A673 (cell line): ENCODE measurements around the gene CDH18. TPM values are rescaled to one million over a fixed set of nuclear protein-coding genes. Genes with fewer than 3 reads are reported as not detected.

Experiments
- BruUV-seq: library from RNA; stranded (reverse); fragments of 400-500 nt; replicated peaks from 2 replicates; lab custom pipeline; 2021; lab: Mats Ljungman, UMichigan
- CTCF ChIA-PET: fragments of 300-600 bp; sonication (Branson Sonifier 250); formaldehyde crosslinking; loops from one replicate; lab custom pipeline; 2022; ENCODE audit warnings: antibody characterized with exemption; lab: Charles Lee
- POLR2A ChIA-PET: fragments of 300-600 bp; sonication (Branson Sonifier 250); formaldehyde crosslinking; loops from one replicate; lab custom pipeline; 2022; ENCODE audit warnings: antibody characterized with exemption; ENCODE audit not compliant: low non-redundant PET; lab: Charles Lee
- DNase-seq: peaks from one replicate; pipeline ENCODE4 v3.0.0-alpha.2; 2015; ENCODE audit warnings: low spot score
- H3K27ac ChIP-seq: fragments of 200-600 bp; sonication (generic); 2 replicates; pipeline ENCODE4 v1.5.1; 2016; ENCODE audit warnings: mixed run types, low read depth, mild to moderate bottlenecking, mixed read lengths, antibody characterized with exemption, low read length; ENCODE audit not compliant: poor library complexity, severe bottlenecking
- H3K27me3 ChIP-seq: fragments of 200-600 bp; sonication (generic); replicated peaks from 2 replicates; pipeline ENCODE4 v1.6.1; 2017; ENCODE audit warnings: mixed run types, low read depth, mild to moderate bottlenecking, mixed read lengths, antibody characterized with exemption, low read length; ENCODE audit not compliant: insufficient read depth, poor library complexity
- H3K36me3 ChIP-seq: fragments of 200-600 bp; sonication (generic); 2 replicates; pipeline ENCODE4 v1.6.1; 2016; ENCODE audit warnings: mixed run types, mild to moderate bottlenecking, mixed read lengths, antibody characterized with exemption, low read length; ENCODE audit not compliant: insufficient read depth, poor library complexity, severe bottlenecking
- H3K4me1 ChIP-seq: fragments of 200-600 bp; sonication (generic); 2 replicates; pipeline ENCODE4 v1.6.1; 2017; ENCODE audit warnings: mixed run types, mild to moderate bottlenecking, mixed read lengths, antibody characterized with exemption, low read length; ENCODE audit not compliant: insufficient read depth, poor library complexity, severe bottlenecking
- H3K4me3 ChIP-seq: fragments of 200-600 bp; sonication (generic); 2 replicates; pipeline ENCODE4 v1.5.1; 2016; ENCODE audit warnings: low read depth, mixed run types, mild to moderate bottlenecking, mixed read lengths, low read length; ENCODE audit not compliant: poor library complexity, severe bottlenecking
- H3K9me3 ChIP-seq: fragments of 200-600 bp; sonication (generic); 2 replicates; pipeline ENCODE4 v1.6.1; 2016; ENCODE audit warnings: mixed run types, low read depth, mild to moderate bottlenecking, mixed read lengths, antibody characterized with exemption, low read length; ENCODE audit not compliant: poor library complexity, severe bottlenecking
- EZH2 ChIP-seq: fragments of 200-600 bp; sonication (generic); IDR thresholded peaks from 2 replicates; pipeline ENCODE4 v1.6.1; 2017; ENCODE audit warnings: borderline replicate concordance, low read depth, mild to moderate bottlenecking, mixed read lengths, antibody characterized with exemption, low read length; ENCODE audit not compliant: poor library complexity, severe bottlenecking
- intact Hi-C: fragments of 100-400 bp; cut with micrococcal nuclease; formaldehyde crosslinking; loops from one replicate; pipeline ENCODE4 v1.10.0; 2022; ENCODE audit not compliant: unreplicated experiment
- total RNA-seq: library from RNA; stranded (reverse); gene quantifications from 2 replicates; pipeline ENCODE4 v1.2.3, GENCODE V29; 2021
- TF ChIP-seq, protein P1 (sequence below): fragments of 300-800, 200-600 bp; sonication (generic); conservative IDR thresholded peaks from 2 replicates; pipeline ENCODE4 v1.5.1; 2017; ENCODE audit warnings: low read depth, mild to moderate bottlenecking, antibody characterized with exemption, low read length, moderate library complexity, mixed read lengths

The CDH18 gene
- total RNA-seq, 1 experiment from 2014 or later, result not detected

DNA sequence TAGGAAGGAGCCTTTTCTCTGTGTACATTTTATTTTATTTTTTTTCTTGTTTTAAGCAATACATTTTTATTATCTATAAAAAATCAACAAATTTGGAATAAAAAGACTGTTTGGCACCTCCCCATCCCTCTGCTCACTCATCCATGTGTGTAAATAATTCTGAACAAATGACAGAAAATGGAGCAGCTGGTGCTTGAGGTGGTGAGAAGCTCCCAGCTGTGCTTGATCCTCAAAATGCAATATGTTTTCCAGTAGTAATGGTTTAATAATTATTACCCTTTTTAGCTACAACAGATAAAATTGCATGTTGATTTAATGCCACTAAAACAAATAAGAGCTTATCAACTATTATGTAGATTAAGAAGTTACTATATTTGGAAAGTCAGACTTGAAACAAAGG lies 132.5 kb downstream of the CDH18 start:
- intact Hi-C loops, result no loop called here
- Histone ChIP-seq H3K4me1 (no peaks in the 10 kb centered on the region), H3K4me3 (no peak overlapping the region), H3K9me3 (no peaks in the 10 kb centered on the region), H3K27me3 (no peaks in the 10 kb centered on the region), H3K36me3 (no peaks in the 10 kb centered on the region), H3K27ac (no peak overlapping the region)
- no peak for DNase-seq
- no peak for TF ChIP-seq EZH2
- TF ChIP-seq, protein P1, sequence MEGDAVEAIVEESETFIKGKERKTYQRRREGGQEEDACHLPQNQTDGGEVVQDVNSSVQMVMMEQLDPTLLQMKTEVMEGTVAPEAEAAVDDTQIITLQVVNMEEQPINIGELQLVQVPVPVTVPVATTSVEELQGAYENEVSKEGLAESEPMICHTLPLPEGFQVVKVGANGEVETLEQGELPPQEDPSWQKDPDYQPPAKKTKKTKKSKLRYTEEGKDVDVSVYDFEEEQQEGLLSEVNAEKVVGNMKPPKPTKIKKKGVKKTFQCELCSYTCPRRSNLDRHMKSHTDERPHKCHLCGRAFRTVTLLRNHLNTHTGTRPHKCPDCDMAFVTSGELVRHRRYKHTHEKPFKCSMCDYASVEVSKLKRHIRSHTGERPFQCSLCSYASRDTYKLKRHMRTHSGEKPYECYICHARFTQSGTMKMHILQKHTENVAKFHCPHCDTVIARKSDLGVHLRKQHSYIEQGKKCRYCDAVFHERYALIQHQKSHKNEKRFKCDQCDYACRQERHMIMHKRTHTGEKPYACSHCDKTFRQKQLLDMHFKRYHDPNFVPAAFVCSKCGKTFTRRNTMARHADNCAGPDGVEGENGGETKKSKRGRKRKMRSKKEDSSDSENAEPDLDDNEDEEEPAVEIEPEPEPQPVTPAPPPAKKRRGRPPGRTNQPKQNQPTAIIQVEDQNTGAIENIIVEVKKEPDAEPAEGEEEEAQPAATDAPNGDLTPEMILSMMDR, result no peak
- ChIA-PET POLR2A (no interaction called here), CTCF (no interaction called here)
- BruUV-seq, result no TSS peak

DNA sequence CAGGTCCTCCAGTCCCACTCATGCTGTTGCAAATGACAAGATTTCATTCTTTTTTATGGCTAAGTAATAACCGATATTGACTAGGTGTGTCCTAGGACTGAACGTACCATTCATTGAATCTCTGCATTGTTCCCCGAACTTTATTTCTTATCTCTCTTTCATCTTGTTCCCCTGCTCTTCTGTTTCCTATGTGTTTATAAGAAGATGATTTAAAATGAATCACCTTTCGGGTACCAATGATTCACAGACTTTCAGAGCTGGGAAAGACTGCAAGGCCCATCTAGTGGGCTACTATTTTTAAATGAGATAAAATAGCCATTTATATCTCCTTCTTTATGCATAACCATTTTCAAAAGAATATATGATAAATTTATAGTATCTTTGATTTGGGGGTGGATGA lies 133.0 kb downstream of the CDH18 start:
- TF ChIP-seq EZH2, result no peak
- TF ChIP-seq, protein P1, result no peak
- H3K4me3 ChIP-seq, result no peak overlapping the region
- no TSS peak for BruUV-seq
- intact Hi-C loops, result no loop called here
- CTCF ChIA-PET, result no interaction called here
- POLR2A ChIA-PET, result no interaction called here
- H3K27ac ChIP-seq, result no peak overlapping the region
- no peaks in the 10 kb centered on the region for H3K9me3 ChIP-seq
- H3K36me3 ChIP-seq, result no peaks in the 10 kb centered on the region
- DNase-seq, result no peak
- H3K4me1 ChIP-seq, result no peaks in the 10 kb centered on the region
- no peaks in the 10 kb centered on the region for H3K27me3 ChIP-seq

DNA sequence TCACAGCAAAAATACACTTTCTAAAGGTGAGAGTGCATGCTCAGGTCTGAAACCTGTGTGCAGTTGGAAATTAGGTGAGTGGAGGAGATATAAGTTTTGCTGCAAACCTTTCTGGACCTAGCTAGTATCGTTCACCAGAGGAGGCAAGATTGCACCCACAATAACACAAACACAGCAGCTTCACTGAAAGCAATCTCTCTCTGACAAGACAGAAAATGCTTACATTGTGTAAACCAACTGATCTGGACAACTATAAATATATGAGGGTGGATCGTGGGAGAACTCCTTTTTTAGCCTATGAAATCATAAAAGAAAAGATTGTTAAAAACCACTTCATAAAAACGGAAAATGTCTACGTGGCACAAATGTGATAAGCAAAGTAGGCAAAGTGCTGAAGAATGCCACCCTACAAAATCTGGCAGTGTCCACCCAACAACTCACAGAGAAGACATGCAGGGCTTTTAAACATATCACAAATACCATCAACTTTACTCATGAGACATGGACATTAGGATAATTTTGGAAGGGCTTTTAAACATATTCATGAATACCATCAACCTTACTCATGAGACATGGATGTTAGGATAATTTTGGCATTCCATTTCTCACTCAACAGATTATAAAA lies 134.3 kb downstream of the CDH18 start:
- POLR2A ChIA-PET, result no interaction called here
- no TSS peak for BruUV-seq
- no peaks in the 10 kb centered on the region for H3K36me3 ChIP-seq
- intact Hi-C loops, result no loop called here
- DNase-seq, result no peak
- CTCF ChIA-PET, result no interaction called here
- no peaks in the 10 kb centered on the region for H3K9me3 ChIP-seq
- H3K4me1 ChIP-seq, result no peaks in the 10 kb centered on the region
- H3K4me3 ChIP-seq, result no peak overlapping the region
- no peaks in the 10 kb centered on the region for H3K27me3 ChIP-seq
- no peak for TF ChIP-seq EZH2
- H3K27ac ChIP-seq, result no peak overlapping the region
